Liver (tissue), 9 donors: Measurements from ENCODE around the gene SARDH. TPM values are rescaled to one million over a fixed set of nuclear protein-coding genes. Genes with fewer than 3 reads are reported as not detected.

Experiments
- DNase-seq: peaks from one replicate; pipeline ENCODE4 v3.0.0-alpha.2; 2017; ENCODE audit warnings: low spot score
- H3K27ac ChIP-seq, 2 donors: one replicate each; pipeline ENCODE4 v1.7.0; 2013; ENCODE audit warnings: inconsistent platforms in 2 of 2, low read length in 2 of 2, control low read depth in 1 of 2, low read depth in 1 of 2, mild to moderate bottlenecking in 1 of 2
- H3K27me3 ChIP-seq, 4 donors: one replicate each; pipeline versions ENCODE4 v1.6.1 to v1.7.0; 2013; ENCODE audit warnings: low read length in 3 of 4, inconsistent platforms in 1 of 4, mild to moderate bottlenecking in 1 of 4, moderate library complexity in 1 of 4; ENCODE audit not compliant: control insufficient read depth in 4 of 4, insufficient read depth in 4 of 4
- H3K36me3 ChIP-seq, 4 donors: one replicate each; pipeline versions ENCODE4 v1.6.1 to v1.7.0; 2013; ENCODE audit warnings: low read length in 3 of 4, mild to moderate bottlenecking in 3 of 4, low read depth in 1 of 4, moderate library complexity in 1 of 4; ENCODE audit not compliant: control insufficient read depth in 4 of 4, insufficient read depth in 3 of 4
- H3K4me1 ChIP-seq, 4 donors: one replicate each; pipeline versions ENCODE4 v1.6.1 to v1.7.0; 2013; ENCODE audit warnings: low read length in 3 of 4, mild to moderate bottlenecking in 3 of 4, moderate library complexity in 1 of 4; ENCODE audit not compliant: control insufficient read depth in 4 of 4, insufficient read depth in 4 of 4
- H3K4me3 ChIP-seq, 3 donors: one replicate each; pipeline versions ENCODE4 v1.6.1 to v1.7.0; 2013; ENCODE audit warnings: low read length in 3 of 3, control low read depth in 1 of 3, low read depth in 1 of 3, mild to moderate bottlenecking in 1 of 3
- H3K9ac ChIP-seq, 2 donors: one replicate each; pipeline ENCODE4 v1.7.0; 2013; ENCODE audit warnings: low read length in 2 of 2, mild to moderate bottlenecking in 2 of 2, moderate library complexity in 2 of 2, control low read depth in 1 of 2, low read depth in 1 of 2
- H3K9me3 ChIP-seq, 4 donors: one replicate each; pipeline versions ENCODE4 v1.6.1 to v1.7.0; 2013; ENCODE audit warnings: low read length in 3 of 4; ENCODE audit not compliant: control insufficient read depth in 4 of 4
- EGR1 ChIP-seq, 2 donors: IDR thresholded peaks; 2 replicates each; pipeline ENCODE4 v1.6.1; 2016 to 2018; ENCODE audit warnings: antibody characterized with exemption in 2 of 2, low read depth in 2 of 2
- FOXA1 ChIP-seq: IDR thresholded peaks from 2 replicates; pipeline ENCODE4 v1.6.1; 2016; ENCODE audit warnings: antibody characterized with exemption
- FOXA2 ChIP-seq: IDR thresholded peaks from 2 replicates; pipeline ENCODE4 v1.6.1; 2016; ENCODE audit warnings: antibody characterized with exemption
- GABPA ChIP-seq, 2 donors: IDR thresholded peaks in 1 of 2; conservative IDR thresholded peaks in 1 of 2; 2 replicates each; pipeline ENCODE4 v1.6.1; 2016; ENCODE audit warnings: antibody characterized with exemption in 2 of 2, mild to moderate bottlenecking in 1 of 2, moderate library complexity in 1 of 2
- HNF4A ChIP-seq, 2 donors: conservative IDR thresholded peaks; 2 replicates each; pipeline ENCODE4 v1.6.1; 2016; ENCODE audit warnings: antibody characterized with exemption in 2 of 2, mild to moderate bottlenecking in 2 of 2
- HNF4G ChIP-seq: IDR thresholded peaks from 2 replicates; pipeline ENCODE4 v1.6.1; 2016; ENCODE audit warnings: antibody characterized with exemption
- JUND ChIP-seq, 2 donors: IDR thresholded peaks; 2 replicates each; pipeline ENCODE4 v1.6.1; 2016; ENCODE audit warnings: antibody characterized with exemption in 2 of 2
- NR2F2 ChIP-seq: IDR thresholded peaks from 2 replicates; pipeline ENCODE4 v1.6.1; 2016; ENCODE audit warnings: antibody characterized with exemption
- RAD21 ChIP-seq, 2 donors: IDR thresholded peaks; 2 replicates each; pipeline ENCODE4 v1.6.1; 2016; ENCODE audit warnings: antibody characterized with exemption in 2 of 2, mild to moderate bottlenecking in 2 of 2
- RXRA ChIP-seq, 2 donors: IDR thresholded peaks; 2 replicates each; pipeline ENCODE4 v1.6.1; 2017 to 2018; ENCODE audit warnings: antibody characterized with exemption in 2 of 2, mild to moderate bottlenecking in 1 of 2
- SP1 ChIP-seq: IDR thresholded peaks from 2 replicates; pipeline ENCODE4 v1.6.1; 2018; ENCODE audit warnings: antibody characterized with exemption, mild to moderate bottlenecking
- TAF1 ChIP-seq: conservative IDR thresholded peaks from 2 replicates; pipeline ENCODE4 v1.6.1; 2016; ENCODE audit warnings: antibody characterized with exemption, mild to moderate bottlenecking
- YY1 ChIP-seq: IDR thresholded peaks from 2 replicates; pipeline ENCODE4 v1.6.1; 2016; ENCODE audit warnings: antibody characterized with exemption, mild to moderate bottlenecking
- WGBS: extraction: QIAGEN DNeasy Blood & Tissue Kit; methylation state at CpG from one replicate; pipeline ENCODE4 v1.1.7; 2013; 5-methylcytosine and 5-hydroxymethylcytosine counted together
- polyA plus RNA-seq, 2 donors: library from polyadenylated mRNA; stranded (reverse) in 1 of 2; unstranded in 1 of 2; fragments of 200-250 nt in 1 of 2; fragments of >200 nt in 1 of 2; fragmentation: Nextera tagmentation in 1 of 2; extraction: Ambion mirVana in 1 of 2; gene quantifications; one replicate each; pipeline versions ENCODE4 v1.2.1 to v1.2.3, GENCODE V29; 2013 to 2015
- total RNA-seq, 2 donors: library from RNA; depleted of rRNA; stranded (reverse); fragments of >200 nt; gene quantifications; one replicate each; pipeline ENCODE4 v1.2.3, GENCODE V29; 2014
- TF ChIP-seq, protein P1 (sequence below): IDR thresholded peaks from 2 replicates; pipeline ENCODE4 v1.6.1; 2016; ENCODE audit warnings: antibody characterized with exemption
- TF ChIP-seq, protein P2 (sequence below): IDR thresholded peaks from 2 replicates; pipeline ENCODE4 v1.6.1; 2016; ENCODE audit warnings: antibody characterized with exemption
- TF ChIP-seq, protein P3 (sequence below): IDR thresholded peaks from 2 replicates; pipeline ENCODE4 v1.6.1; 2016; ENCODE audit warnings: antibody characterized with exemption, mild to moderate bottlenecking
- donor health status: healthy.
- donor health status: healthy.
- donor health status: healthy.
- donor health status: healthy.
- donor health status: healthy.

SARDH gene
- total and polyA plus RNA-seq, 4 donors = 53.7 to 291 (median 63.4) TPM

DNA sequence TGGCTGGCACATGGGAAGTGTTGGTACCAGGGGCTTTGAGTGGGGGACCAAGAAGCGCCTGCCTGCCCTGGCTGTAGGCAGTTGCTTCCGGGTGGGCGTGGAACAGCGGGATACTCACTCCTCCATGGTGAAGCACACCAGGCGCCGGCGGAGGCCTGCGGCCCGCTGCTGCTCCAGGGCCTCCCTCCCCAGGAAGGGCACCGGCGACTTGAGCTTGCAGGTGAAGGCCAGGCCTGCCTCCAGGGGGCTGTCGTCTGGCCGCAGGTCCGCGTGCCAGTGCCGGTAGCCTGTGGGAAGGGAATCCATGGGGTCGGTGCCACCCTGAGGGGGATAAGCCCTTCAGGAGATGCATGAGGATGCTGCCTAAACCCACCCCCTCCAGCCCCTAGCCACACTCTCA lies 67.7 kb downstream of the SARDH start:
- Histone ChIP-seq H3K9me3 (no peaks in the 10 kb centered on the region), H3K36me3 (peaks cover 8 to 46% (median 19%) of the 10 kb centered on the region in 4 donors), H3K9ac (no peak overlapping the region), H3K27me3 (no peaks in the 10 kb centered on the region), H3K27ac (no peak overlapping the region), H3K4me1 (no peaks in the 10 kb centered on the region), H3K4me3 (no peak overlapping the region)
- 95% methylated on average over 17 of the region's 17 CpGs for WGBS
- TF ChIP-seq YY1 = no peak
- DNase-seq = no peak

DNA sequence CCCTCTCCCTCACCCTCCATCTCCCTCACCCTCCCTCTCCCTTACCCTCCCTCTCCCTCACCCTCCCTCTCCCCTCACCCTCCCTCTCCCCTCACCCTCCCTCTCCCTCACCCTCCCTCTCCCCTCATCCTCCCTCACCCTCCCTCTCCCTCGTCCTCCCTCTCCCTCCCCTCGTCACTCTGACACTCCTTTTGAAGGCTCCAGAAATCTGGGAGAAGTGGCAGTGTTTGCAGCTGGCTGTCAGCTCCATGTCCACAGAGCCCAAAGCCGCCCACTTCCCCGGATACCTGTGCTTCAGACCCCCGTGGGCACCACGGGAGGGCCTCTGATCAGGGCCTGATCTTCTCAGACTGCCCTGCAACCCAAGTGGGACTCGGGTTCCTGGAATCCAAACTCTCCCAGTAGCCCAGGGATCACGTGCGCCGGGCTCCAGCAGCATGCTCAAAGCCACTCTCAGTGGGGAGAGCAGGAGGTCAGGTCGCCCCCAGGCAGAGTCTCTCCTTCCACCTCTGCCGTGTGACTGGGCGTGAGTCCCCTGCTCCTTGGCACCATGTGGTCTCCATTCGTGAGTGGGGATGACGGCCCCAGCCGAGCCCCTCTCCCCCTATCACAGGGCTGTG lies 68.9 kb downstream of the SARDH start:
- no peak overlapping the region for H3K4me3 ChIP-seq
- WGBS = 90% methylated on average over 15 of the region's 16 CpGs
- no peak overlapping the region for H3K9ac ChIP-seq
- no peaks in the 10 kb centered on the region for H3K27me3 ChIP-seq
- peaks cover 0 to 4% (median 0%) of the 10 kb centered on the region in 4 donors for H3K4me1 ChIP-seq
- TF ChIP-seq FOXA1 (no peak), HNF4A (conservative IDR thresholded peaks at IDR 0.05) (no peak), EGR1 (IDR thresholded peaks at IDR 0.05; ENCODE audit: low read depth in 2 of 2) (no peak), JUND (IDR thresholded peaks at IDR 0.05) (no peak), YY1 (no peak), RXRA (IDR thresholded peaks at IDR 0.05) (no peak), GABPA (IDR thresholded peaks at IDR 0.05 in 1 of 2, conservative IDR thresholded peaks at IDR 0.05 in 1 of 2) (no peak), HNF4G (no peak), FOXA2 (no peak), NR2F2 (no peak), TAF1 (no peak)
- TF ChIP-seq, protein P1, sequence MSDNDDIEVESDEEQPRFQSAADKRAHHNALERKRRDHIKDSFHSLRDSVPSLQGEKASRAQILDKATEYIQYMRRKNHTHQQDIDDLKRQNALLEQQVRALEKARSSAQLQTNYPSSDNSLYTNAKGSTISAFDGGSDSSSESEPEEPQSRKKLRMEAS = no peak
- TF ChIP-seq, protein P2, sequence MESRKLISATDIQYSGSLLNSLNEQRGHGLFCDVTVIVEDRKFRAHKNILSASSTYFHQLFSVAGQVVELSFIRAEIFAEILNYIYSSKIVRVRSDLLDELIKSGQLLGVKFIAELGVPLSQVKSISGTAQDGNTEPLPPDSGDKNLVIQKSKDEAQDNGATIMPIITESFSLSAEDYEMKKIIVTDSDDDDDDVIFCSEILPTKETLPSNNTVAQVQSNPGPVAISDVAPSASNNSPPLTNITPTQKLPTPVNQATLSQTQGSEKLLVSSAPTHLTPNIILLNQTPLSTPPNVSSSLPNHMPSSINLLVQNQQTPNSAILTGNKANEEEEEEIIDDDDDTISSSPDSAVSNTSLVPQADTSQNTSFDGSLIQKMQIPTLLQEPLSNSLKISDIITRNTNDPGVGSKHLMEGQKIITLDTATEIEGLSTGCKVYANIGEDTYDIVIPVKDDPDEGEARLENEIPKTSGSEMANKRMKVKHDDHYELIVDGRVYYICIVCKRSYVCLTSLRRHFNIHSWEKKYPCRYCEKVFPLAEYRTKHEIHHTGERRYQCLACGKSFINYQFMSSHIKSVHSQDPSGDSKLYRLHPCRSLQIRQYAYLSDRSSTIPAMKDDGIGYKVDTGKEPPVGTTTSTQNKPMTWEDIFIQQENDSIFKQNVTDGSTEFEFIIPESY = no peak
- peaks cover 8 to 48% (median 17%) of the 10 kb centered on the region in 4 donors for H3K36me3 ChIP-seq
- no peak for DNase-seq
- no peaks in the 10 kb centered on the region for H3K9me3 ChIP-seq
- H3K27ac ChIP-seq = no peak overlapping the region

DNA sequence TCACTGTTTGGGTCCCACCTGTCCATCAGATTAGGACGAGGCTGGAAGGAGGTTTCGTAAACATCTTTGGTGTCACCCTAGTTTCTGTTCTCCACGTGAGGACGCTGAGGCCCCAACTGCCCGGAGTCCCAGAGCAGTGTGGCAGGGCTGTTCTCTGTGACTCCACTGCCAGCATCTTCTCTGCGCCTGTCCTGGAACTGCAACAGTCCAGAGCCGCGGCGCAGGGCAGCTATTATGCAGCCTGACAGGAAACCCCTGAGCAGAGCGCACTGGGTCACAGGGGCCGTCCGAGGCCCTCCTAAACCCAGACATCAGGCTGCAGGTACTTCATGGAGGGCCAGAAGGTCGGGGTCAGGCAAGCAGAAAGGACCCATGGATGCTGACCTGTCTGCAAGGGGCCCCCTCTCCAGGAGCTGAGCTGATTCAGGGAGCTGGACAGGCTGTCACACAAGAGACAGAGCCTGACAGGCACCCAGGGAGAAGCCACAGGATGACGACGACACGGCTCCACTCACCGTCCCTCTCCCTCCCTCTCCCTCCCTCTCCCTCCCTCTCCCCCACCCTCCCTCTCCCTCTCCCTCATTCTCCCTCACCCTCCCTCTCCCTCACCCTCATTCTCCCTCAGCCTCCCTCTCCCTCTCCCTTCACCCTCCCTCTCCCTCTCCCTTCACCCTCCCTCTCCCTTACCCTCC lies 70.2 kb downstream of the SARDH start:
- Histone ChIP-seq H3K9me3 (no peaks in the 10 kb centered on the region), H3K27ac (no peak overlapping the region), H3K9ac (no peak overlapping the region), H3K36me3 (peaks cover 5 to 48% (median 16%) of the 10 kb centered on the region in 4 donors), H3K27me3 (no peaks in the 10 kb centered on the region), H3K4me1 (peaks cover 0 to 5% (median under 1%) of the 10 kb centered on the region in 4 donors), H3K4me3 (no peak overlapping the region)
- no peak for DNase-seq
- no peak for TF ChIP-seq RXRA (IDR thresholded peaks at IDR 0.05)
- no peak for TF ChIP-seq HNF4G
- TF ChIP-seq FOXA1 = no peak
- TF ChIP-seq, protein P3, sequence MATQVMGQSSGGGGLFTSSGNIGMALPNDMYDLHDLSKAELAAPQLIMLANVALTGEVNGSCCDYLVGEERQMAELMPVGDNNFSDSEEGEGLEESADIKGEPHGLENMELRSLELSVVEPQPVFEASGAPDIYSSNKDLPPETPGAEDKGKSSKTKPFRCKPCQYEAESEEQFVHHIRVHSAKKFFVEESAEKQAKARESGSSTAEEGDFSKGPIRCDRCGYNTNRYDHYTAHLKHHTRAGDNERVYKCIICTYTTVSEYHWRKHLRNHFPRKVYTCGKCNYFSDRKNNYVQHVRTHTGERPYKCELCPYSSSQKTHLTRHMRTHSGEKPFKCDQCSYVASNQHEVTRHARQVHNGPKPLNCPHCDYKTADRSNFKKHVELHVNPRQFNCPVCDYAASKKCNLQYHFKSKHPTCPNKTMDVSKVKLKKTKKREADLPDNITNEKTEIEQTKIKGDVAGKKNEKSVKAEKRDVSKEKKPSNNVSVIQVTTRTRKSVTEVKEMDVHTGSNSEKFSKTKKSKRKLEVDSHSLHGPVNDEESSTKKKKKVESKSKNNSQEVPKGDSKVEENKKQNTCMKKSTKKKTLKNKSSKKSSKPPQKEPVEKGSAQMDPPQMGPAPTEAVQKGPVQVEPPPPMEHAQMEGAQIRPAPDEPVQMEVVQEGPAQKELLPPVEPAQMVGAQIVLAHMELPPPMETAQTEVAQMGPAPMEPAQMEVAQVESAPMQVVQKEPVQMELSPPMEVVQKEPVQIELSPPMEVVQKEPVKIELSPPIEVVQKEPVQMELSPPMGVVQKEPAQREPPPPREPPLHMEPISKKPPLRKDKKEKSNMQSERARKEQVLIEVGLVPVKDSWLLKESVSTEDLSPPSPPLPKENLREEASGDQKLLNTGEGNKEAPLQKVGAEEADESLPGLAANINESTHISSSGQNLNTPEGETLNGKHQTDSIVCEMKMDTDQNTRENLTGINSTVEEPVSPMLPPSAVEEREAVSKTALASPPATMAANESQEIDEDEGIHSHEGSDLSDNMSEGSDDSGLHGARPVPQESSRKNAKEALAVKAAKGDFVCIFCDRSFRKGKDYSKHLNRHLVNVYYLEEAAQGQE = no peak
- no peak for TF ChIP-seq SP1
- no peak for TF ChIP-seq HNF4A (conservative IDR thresholded peaks at IDR 0.05)
- no peak for TF ChIP-seq NR2F2
- no peak for TF ChIP-seq FOXA2
- no peak for TF ChIP-seq EGR1 (IDR thresholded peaks at IDR 0.05; ENCODE audit: low read depth in 2 of 2)
- TF ChIP-seq, protein P2 = no peak
- TF ChIP-seq RAD21 (IDR thresholded peaks at IDR 0.05) = no peak
- TF ChIP-seq, protein P1 = no peak
- WGBS = 75% methylated on average over 17 of the region's 17 CpGs
